Right atrium auricular region (tissue), 2 donors: ENCODE results near the gene SYNGR4. TPM values are rescaled to one million over a fixed set of nuclear protein-coding genes. Genes with fewer than 3 reads are reported as not detected.

Experiments
- DNase-seq: peaks from one replicate; pipeline ENCODE4 v3.0.0-alpha.2; 2019; ENCODE audit warnings: low spot score
- H3K27ac ChIP-seq, 2 donors: fragments of 200-600 bp; sonication (generic); 1 replicate in 1 of 2; 2 replicates in 1 of 2; pipeline ENCODE4 v1.5.1; 2016 to 2019
- H3K27me3 ChIP-seq, 2 donors: fragments of 200-600 bp; sonication (generic); one replicate each; pipeline versions ENCODE4 v1.5.1 to v1.6.0; 2017 to 2019
- H3K36me3 ChIP-seq: fragments of 200-600 bp; sonication (generic); one replicate; pipeline ENCODE4 v1.5.1; 2016
- H3K4me1 ChIP-seq, 2 donors: fragments of 200-600 bp; sonication (generic); one replicate each; pipeline versions ENCODE4 v1.5.1 to v1.6.0; 2017 to 2019
- H3K4me3 ChIP-seq, 2 donors: fragments of 200-600 bp; sonication (generic); 1 replicate in 1 of 2; 2 replicates in 1 of 2; pipeline ENCODE4 v1.5.1; 2017 to 2019; ENCODE audit warnings: mild to moderate bottlenecking in 1 of 2, moderate library complexity in 1 of 2
- H3K9me3 ChIP-seq, 2 donors: fragments of 200-600 bp; sonication (generic); one replicate each; pipeline ENCODE4 v1.5.1; 2019
- total RNA-seq, 2 donors: library from RNA; depleted of rRNA; stranded (reverse); fragments of >200 nt; gene quantifications; one replicate each; pipeline ENCODE4 v1.1.0, GENCODE V29; 2016
- TF ChIP-seq, protein P1 (sequence below), 2 donors: fragments of 200-600 bp; sonication (generic); IDR thresholded peaks; one replicate each; pipeline ENCODE4 v1.5.1; 2019; ENCODE audit warnings: antibody characterized with exemption in 2 of 2

Gene SYNGR4
- total RNA-seq, 2 donors from 2014 or later = not detected

- H3K27ac ChIP-seq = peak overlapping the region in 1 of 2 donors; percentile 23
- H3K4me3 ChIP-seq = peak overlapping the region; percentile 23 to 45
- H3K27me3 ChIP-seq = peaks cover 29 to 43% of the 10 kb centered on the region in 2 donors
These were observed 33.9 kb downstream of the SYNGR4 start for GRCh38 chr19:48398102-48398374.

DNA sequence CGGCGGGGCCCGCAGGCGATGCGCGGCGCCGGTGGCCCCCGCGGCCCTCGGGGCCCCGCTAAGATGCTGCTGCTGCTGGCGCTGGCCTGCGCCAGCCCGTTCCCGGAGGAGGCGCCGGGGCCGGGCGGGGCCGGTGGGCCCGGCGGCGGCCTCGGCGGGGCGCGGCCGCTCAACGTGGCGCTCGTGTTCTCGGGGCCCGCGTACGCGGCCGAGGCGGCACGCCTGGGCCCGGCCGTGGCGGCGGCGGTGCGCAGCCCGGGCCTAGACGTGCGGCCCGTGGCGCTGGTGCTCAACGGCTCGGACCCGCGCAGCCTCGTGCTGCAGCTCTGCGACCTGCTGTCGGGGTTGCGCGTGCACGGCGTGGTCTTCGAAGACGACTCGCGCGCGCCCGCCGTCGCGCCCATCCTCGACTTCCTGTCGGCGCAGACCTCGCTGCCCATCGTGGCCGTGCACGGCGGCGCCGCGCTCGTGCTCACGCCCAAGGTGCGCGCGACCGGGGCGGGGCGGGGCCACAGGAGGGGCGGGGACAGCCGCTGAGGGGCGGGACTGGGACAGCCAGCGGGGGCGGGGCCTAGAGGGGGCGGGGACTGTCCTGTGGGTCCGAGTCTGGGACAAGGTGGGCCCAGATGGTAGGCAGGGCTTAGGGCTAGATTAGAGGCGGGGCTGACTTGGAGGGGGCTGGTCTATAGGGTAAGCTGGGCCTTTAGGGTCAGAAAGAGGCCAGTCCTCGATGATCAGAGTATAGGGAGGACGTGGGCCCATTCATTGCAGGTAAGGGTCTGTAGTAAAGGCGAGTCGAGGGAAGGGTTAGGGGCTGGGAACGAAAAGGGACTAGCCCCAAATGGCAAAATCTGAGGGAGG lies 34.4 kb downstream of the SYNGR4 start:
- Histone ChIP-seq H3K4me1 (peaks cover 0 to 23% of the 10 kb centered on the region in 2 donors), H3K9me3 (no peaks in the 10 kb centered on the region), H3K27ac (peak overlapping the region in 1 of 2 donors; percentile 23), H3K27me3 (peaks cover 29 to 43% of the 10 kb centered on the region in 2 donors), H3K36me3 (no peaks in the 10 kb centered on the region), H3K4me3 (peak overlapping the region; percentile 23 to 45)
- DNase-seq = peak; percentile 68
- TF ChIP-seq, protein P1, sequence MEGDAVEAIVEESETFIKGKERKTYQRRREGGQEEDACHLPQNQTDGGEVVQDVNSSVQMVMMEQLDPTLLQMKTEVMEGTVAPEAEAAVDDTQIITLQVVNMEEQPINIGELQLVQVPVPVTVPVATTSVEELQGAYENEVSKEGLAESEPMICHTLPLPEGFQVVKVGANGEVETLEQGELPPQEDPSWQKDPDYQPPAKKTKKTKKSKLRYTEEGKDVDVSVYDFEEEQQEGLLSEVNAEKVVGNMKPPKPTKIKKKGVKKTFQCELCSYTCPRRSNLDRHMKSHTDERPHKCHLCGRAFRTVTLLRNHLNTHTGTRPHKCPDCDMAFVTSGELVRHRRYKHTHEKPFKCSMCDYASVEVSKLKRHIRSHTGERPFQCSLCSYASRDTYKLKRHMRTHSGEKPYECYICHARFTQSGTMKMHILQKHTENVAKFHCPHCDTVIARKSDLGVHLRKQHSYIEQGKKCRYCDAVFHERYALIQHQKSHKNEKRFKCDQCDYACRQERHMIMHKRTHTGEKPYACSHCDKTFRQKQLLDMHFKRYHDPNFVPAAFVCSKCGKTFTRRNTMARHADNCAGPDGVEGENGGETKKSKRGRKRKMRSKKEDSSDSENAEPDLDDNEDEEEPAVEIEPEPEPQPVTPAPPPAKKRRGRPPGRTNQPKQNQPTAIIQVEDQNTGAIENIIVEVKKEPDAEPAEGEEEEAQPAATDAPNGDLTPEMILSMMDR (IDR thresholded peaks at IDR 0.05) = no peak

More at GRCh38 chr19:48398102-48398374, 33.9 kb downstream of the SYNGR4 start:
- DNase-seq = no peak
- Histone ChIP-seq H3K4me1 (peaks cover 0 to 28% of the 10 kb centered on the region in 2 donors), H3K9me3 (no peaks in the 10 kb centered on the region), H3K36me3 (no peaks in the 10 kb centered on the region)
- TF ChIP-seq, protein P1 (IDR thresholded peaks at IDR 0.05) = no peak

DNA sequence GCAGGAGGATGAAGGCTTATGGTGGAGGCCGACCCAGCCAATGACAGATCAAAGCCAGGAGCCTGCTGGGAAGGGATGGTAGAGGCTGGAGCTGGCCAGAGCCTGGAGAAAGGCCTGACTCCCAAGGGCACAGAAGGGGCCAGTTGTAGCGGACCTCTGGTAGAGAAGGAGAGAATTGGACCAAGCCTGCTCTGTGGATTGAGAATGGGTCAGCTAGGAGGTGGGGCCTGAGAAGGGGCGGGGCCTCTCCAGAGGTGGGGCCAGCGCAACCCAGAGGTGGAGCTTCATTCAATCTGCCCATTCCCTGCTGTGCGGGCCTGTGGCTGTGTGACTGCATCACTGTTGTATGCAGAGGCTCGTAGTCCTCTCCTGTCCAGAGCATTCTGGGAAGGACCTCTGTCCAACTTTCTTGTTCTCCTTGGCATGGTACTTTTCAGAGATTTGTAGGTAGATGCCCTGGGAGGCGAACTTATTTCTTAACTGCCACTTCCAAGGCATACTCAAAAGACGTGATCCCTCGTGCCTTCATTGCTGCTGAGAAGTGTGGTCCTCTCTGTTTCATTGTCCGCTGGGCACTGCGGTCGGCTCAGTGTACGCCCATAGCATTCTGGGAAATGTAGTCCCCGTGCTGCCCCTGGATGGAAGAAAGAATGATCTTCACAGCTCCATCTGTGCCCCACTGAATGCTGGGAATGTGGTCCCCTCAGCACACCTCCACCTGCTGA lies 36.0 kb downstream of the SYNGR4 start:
- Histone ChIP-seq H3K4me3 (peak overlapping the region in 1 of 2 donors; percentile 22), H3K27me3 (peaks cover 21 to 28% of the 10 kb centered on the region in 2 donors), H3K4me1 (peaks cover 0 to 9% of the 10 kb centered on the region in 2 donors), H3K36me3 (no peaks in the 10 kb centered on the region), H3K9me3 (no peaks in the 10 kb centered on the region), H3K27ac (peak overlapping the region in 1 of 2 donors; percentile 47)
- TF ChIP-seq, protein P1 (IDR thresholded peaks at IDR 0.05) = no peak
- peak; percentile 74 for DNase-seq

- no peak for DNase-seq
- H3K4me3 ChIP-seq = no peak overlapping the region
- H3K36me3 ChIP-seq = no peaks in the 10 kb centered on the region
- H3K9me3 ChIP-seq = no peaks in the 10 kb centered on the region
- peaks cover 0 to 9% of the 10 kb centered on the region in 2 donors for H3K4me1 ChIP-seq
- TF ChIP-seq, protein P1 (IDR thresholded peaks at IDR 0.05) = no peak
- H3K27ac ChIP-seq = no peak overlapping the region
- H3K27me3 ChIP-seq = peaks cover 12 to 18% of the 10 kb centered on the region in 2 donors
These were observed 37.1 kb downstream of the SYNGR4 start for GRCh38 chr19:48401287-48401686.

- Histone ChIP-seq H3K4me3 (no peak overlapping the region), H3K27me3 (no peaks in the 10 kb centered on the region), H3K4me1 (peaks cover 0 to 2% of the 10 kb centered on the region in 2 donors), H3K9me3 (no peaks in the 10 kb centered on the region), H3K27ac (no peak overlapping the region), H3K36me3 (no peaks in the 10 kb centered on the region)
- DNase-seq = no peak
- TF ChIP-seq, protein P1 (IDR thresholded peaks at IDR 0.05) = no peak
These were observed 39.4 kb downstream of the SYNGR4 start for GRCh38 chr19:48403606-48404005.
